Left hindlimb (tissue), 1 donor: ENCODE data around the gene MYO15A.

Experiments used
- DNase-seq: peaks from one replicate; pipeline ENCODE4 v3.0.0-alpha.2; 2018

MYO15A gene

GRCh38 chr17:18106211-18106610 lies 2.3 kb upstream of the MYO15A start:
- no peak for DNase-seq

GRCh38 chr17:18107061-18107790 lies 1.3 kb upstream of the MYO15A start:
- DNase-seq = no peak

- no peak for DNase-seq
These were observed 585 bp upstream of the MYO15A start for GRCh38 chr17:18107971-18108370.

GRCh38 chr17:18109935-18110485 lies 1.5 kb downstream of the MYO15A start:
- DNase-seq = no peak

GRCh38 chr17:18110636-18111145 lies 2.1 kb downstream of the MYO15A start:
- no peak for DNase-seq

- no peak for DNase-seq
These were observed 2.9 kb downstream of the MYO15A start for GRCh38 chr17:18111330-18111971.

- DNase-seq = no peak
These were observed 7.0 kb downstream of the MYO15A start for GRCh38 chr17:18115517-18115916.

- DNase-seq = no peak
These were observed 7.5 kb downstream of the MYO15A start for GRCh38 chr17:18116078-18116477.

- no peak for DNase-seq
These were observed 9.0 kb downstream of the MYO15A start for GRCh38 chr17:18117533-18117932.

- no peak for DNase-seq
These were observed 9.7 kb downstream of the MYO15A start for GRCh38 chr17:18117982-18118975.

- no peak for DNase-seq
These were observed 10.7 kb downstream of the MYO15A start for GRCh38 chr17:18119166-18119745.

- DNase-seq = no peak
These were observed 11.4 kb downstream of the MYO15A start for GRCh38 chr17:18119938-18120337.

- no peak for DNase-seq
These were observed 12.0 kb downstream of the MYO15A start for GRCh38 chr17:18120461-18121017.

- DNase-seq = no peak
These were observed 12.8 kb downstream of the MYO15A start for GRCh38 chr17:18121144-18121910.

- DNase-seq = no peak
These were observed 14.6 kb downstream of the MYO15A start for GRCh38 chr17:18122990-18123753.

GRCh38 chr17:18124345-18125126 lies 16.0 kb downstream of the MYO15A start:
- no peak for DNase-seq

- no peak for DNase-seq
These were observed 20.5 kb downstream of the MYO15A start for GRCh38 chr17:18129041-18129502.

GRCh38 chr17:18132711-18133110 lies 24.2 kb downstream of the MYO15A start:
- DNase-seq = no peak

- no peak for DNase-seq
These were observed 27.8 kb downstream of the MYO15A start for GRCh38 chr17:18136357-18136756.
